Gastrocnemius medialis (tissue), 4 donors: ENCODE data around the gene POGLUT3.

Experiments
- CTCF ChIP-seq, 5 experiments: fragments of 450-650 bp in 3 of 5; fragments of 200-600 bp in 2 of 5; sonication (generic) in 2 of 5; IDR thresholded peaks in 4 of 5; conservative IDR thresholded peaks in 1 of 5; 1 replicate in 4 of 5; 2 replicates in 1 of 5; pipeline ENCODE4 v1.5.1; 2016 to 2019; ENCODE audit warnings: antibody characterized with exemption in 5 of 5, mild to moderate bottlenecking in 3 of 5, moderate library complexity in 3 of 5
- POLR2A ChIP-seq, 2 donors: fragments of 450-650 bp; IDR thresholded peaks; one replicate each; pipeline ENCODE4 v1.6.1; 2017; ENCODE audit warnings: antibody characterized with exemption in 2 of 2, mild to moderate bottlenecking in 2 of 2, moderate library complexity in 2 of 2

- TF ChIP-seq CTCF (IDR thresholded peaks at IDR 0.05 in 4 of 5, conservative IDR thresholded peaks at IDR 0.05 in 1 of 5) = no peak
- no peak for TF ChIP-seq POLR2A (IDR thresholded peaks at IDR 0.05)
These were observed at the start of gene POGLUT3 for GRCh38 chr11:108498046-108498815.
